ENCODE measurements around the gene TRIM44.

TRIM44 gene

GRCh38 chr11:35804451-35805040, 142.0 kb downstream of the TRIM44 start:
- H3K9me3 ChIP-seq (ENCODE audit: control insufficient read depth, insufficient read depth, low read length) = no peaks in the 10 kb centered on the region
- H3F3A ChIP-seq (ENCODE audit: control insufficient read depth, insufficient read depth) = no peaks in the 10 kb centered on the region
- no peak overlapping the region for H3K4me2 ChIP-seq (ENCODE audit: low read length)
- H3K27me3 ChIP-seq (ENCODE audit: control insufficient read depth, low read length) = no peaks in the 10 kb centered on the region
- H3K4me3 ChIP-seq (ENCODE audit: low read length) = no peak overlapping the region
- no peak for TF ChIP-seq EZH2phosphoT487 (IDR thresholded peaks at IDR 0.05; ENCODE audit: borderline replicate concordance, low read length)
- TF ChIP-seq CTCF (IDR thresholded peaks at IDR 0.05; ENCODE audit: low read depth, low read length, poor library complexity, severe bottlenecking) = no peak
- H3K36me3 ChIP-seq (ENCODE audit: control insufficient read depth, low read length) = no peaks in the 10 kb centered on the region
- H3K9me2 ChIP-seq (replicated peaks; ENCODE audit: control insufficient read depth, low read length) = no peaks in the 10 kb centered on the region
- H3K27ac ChIP-seq (ENCODE audit: low read depth, low read length) = no peak overlapping the region
- H3K4me1 ChIP-seq (ENCODE audit: control insufficient read depth, low read length) = no peaks in the 10 kb centered on the region
- H4K20me1 ChIP-seq (ENCODE audit: control insufficient read depth, insufficient read depth, low read depth, low read length) = no peaks in the 10 kb centered on the region
- no peaks in the 10 kb centered on the region for H3K79me2 ChIP-seq (ENCODE audit: control insufficient read depth, low read length)

DNA sequence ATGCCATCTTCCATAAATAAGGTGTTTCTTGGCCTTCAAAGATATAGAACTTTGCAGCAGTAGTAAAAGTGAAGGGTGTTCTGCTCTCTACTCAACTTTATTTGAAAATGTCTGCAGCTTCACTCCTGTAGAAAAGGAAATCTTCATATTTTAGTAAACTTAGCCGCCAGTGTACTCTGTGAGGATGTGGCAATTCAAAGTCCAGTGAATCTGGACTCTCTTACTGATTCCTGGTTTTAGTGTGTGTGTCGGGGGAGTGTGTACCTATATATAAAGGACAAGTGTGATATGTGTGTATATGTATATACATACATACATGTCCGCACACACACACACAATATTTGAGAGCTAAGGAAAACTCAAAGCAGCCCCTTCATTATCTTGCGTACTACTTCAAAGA, 147.0 kb downstream of the TRIM44 start:
- no peak overlapping the region for H3K27ac ChIP-seq (ENCODE audit: low read depth, low read length)
- H3K9me3 ChIP-seq (ENCODE audit: control insufficient read depth, insufficient read depth, low read length) = no peaks in the 10 kb centered on the region
- H3K4me1 ChIP-seq (ENCODE audit: control insufficient read depth, low read length) = no peaks in the 10 kb centered on the region
- no peaks in the 10 kb centered on the region for H3K27me3 ChIP-seq (ENCODE audit: control insufficient read depth, low read length)
- no peaks in the 10 kb centered on the region for H3K36me3 ChIP-seq (ENCODE audit: control insufficient read depth, low read length)
- TF ChIP-seq CTCF (IDR thresholded peaks at IDR 0.05; ENCODE audit: low read depth, low read length, poor library complexity, severe bottlenecking) (no peak), EZH2phosphoT487 (IDR thresholded peaks at IDR 0.05; ENCODE audit: borderline replicate concordance, low read length) (no peak)
- no peaks in the 10 kb centered on the region for H4K20me1 ChIP-seq (ENCODE audit: control insufficient read depth, insufficient read depth, low read depth, low read length)
- H3K4me2 ChIP-seq (ENCODE audit: low read length) = no peak overlapping the region
- no peaks in the 10 kb centered on the region for H3F3A ChIP-seq (ENCODE audit: control insufficient read depth, insufficient read depth)
- H3K79me2 ChIP-seq (ENCODE audit: control insufficient read depth, low read length) = no peaks in the 10 kb centered on the region
- no peak overlapping the region for H3K4me3 ChIP-seq (ENCODE audit: low read length)
- H3K9me2 ChIP-seq (replicated peaks; ENCODE audit: control insufficient read depth, low read length) = no peaks in the 10 kb centered on the region

- Histone ChIP-seq H3K4me2 (ENCODE audit: low read length) (no peak overlapping the region), H3K4me3 (ENCODE audit: low read length) (no peak overlapping the region), H3K27me3 (ENCODE audit: control insufficient read depth, low read length) (no peaks in the 10 kb centered on the region), H3K9me3 (ENCODE audit: control insufficient read depth, insufficient read depth, low read length) (no peaks in the 10 kb centered on the region), H3K27ac (ENCODE audit: low read depth, low read length) (no peak overlapping the region), H4K20me1 (ENCODE audit: control insufficient read depth, insufficient read depth, low read depth, low read length) (no peaks in the 10 kb centered on the region), H3K4me1 (ENCODE audit: control insufficient read depth, low read length) (no peaks in the 10 kb centered on the region), H3K79me2 (ENCODE audit: control insufficient read depth, low read length) (no peaks in the 10 kb centered on the region), H3K9me2 (replicated peaks; ENCODE audit: control insufficient read depth, low read length) (no peaks in the 10 kb centered on the region), H3K36me3 (ENCODE audit: control insufficient read depth, low read length) (no peaks in the 10 kb centered on the region), H3F3A (ENCODE audit: control insufficient read depth, insufficient read depth) (no peaks in the 10 kb centered on the region)
- TF ChIP-seq CTCF (IDR thresholded peaks at IDR 0.05; ENCODE audit: low read depth, low read length, poor library complexity, severe bottlenecking) (no peak), EZH2phosphoT487 (IDR thresholded peaks at IDR 0.05; ENCODE audit: borderline replicate concordance, low read length) (no peak)
Measured at GRCh38 chr11:35810045-35810645, 147.6 kb downstream of the TRIM44 start.
